Germinal center (tissue), 1 donor: ENCODE data around the gene FCRL4.
A peak's percentile ranks its signal among the peaks of the same experiment; 100 is the strongest.
"Not testable (repeated sequence)": the region's sequence is repeated elsewhere in the genome, so short reads cannot be mapped to it uniquely, and the experiment has no call there.

Experiments used
- DNase-seq: peaks from one replicate; pipeline ENCODE4 v3.0.0; 2012; ENCODE audit warnings: mixed read lengths, low spot score

Gene FCRL4

GRCh38 chr1:157551694-157552693 is 45.9 kb downstream of the FCRL4 start, which contains the start of gene FCRL5:
TSS of gene FCRL5 (minus strand) at chr1:157552515. CDS start at chr1:157552362, 153 bp downstream.
- peak; percentile 37 for DNase-seq

- DNase-seq = not testable (repeated sequence)
These were observed 49.8 kb downstream of the FCRL4 start for GRCh38 chr1:157548081-157548480.

- DNase-seq = no peak
These were observed 55.2 kb downstream of the FCRL4 start for GRCh38 chr1:157542676-157543075.

GRCh38 chr1:157540852-157541251 is 57.0 kb downstream of the FCRL4 start:
- DNase-seq = no peak

DNA sequence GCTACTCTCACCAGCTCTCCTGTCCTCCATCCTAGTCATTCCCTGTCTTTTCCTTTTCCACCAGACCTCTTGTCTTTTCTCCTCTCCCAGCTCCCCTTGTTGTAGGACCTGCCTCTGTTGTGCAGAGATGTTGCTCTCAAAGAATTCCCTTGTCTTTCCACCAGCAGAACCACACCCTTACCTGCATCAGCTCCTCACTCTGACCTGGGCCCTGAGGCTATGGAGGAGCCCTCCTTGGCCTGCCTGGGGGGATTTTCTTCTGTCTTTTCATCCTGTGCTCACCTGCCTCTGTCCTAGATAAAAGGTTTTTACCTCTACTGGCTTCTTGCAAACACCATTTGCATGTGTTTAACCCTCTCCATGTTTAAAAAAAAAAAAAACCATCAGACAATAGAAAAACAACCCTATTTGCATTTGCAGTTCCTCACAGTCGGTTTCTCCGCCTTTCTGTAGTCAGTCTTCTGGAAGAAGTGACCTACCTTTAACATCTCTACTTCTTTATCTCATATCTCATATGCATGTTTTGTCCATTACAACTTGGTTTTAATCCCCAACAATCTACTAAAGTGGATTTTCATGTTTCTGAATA is 57.6 kb downstream of the FCRL4 start:
- DNase-seq = peak; percentile 10

- no peak for DNase-seq
These were observed 58.3 kb downstream of the FCRL4 start for GRCh38 chr1:157539568-157539967.

DNA sequence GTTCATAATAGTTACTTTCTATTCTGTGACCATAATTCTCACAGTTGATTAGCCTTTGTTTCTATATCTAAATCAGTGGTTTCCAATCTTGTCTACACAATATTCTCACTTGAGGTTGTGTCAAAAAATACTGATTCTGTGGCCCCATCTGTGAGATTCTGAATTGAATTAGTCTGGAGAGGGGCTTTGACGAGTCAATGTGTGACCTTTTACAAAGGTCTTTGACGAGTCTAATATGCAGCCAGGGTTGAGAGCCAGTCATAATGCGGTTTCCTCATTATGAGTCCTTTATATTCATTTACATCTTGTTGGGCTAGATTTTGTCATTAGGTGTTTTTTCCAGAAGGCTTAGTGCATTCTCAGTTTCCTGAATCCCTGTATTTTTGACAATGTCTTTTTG is 65.3 kb downstream of the FCRL4 start:
- no peak for DNase-seq

GRCh38 chr1:157523774-157524493 is 74.0 kb downstream of the FCRL4 start:
- DNase-seq = no peak
